CD4-positive, alpha-beta T cell (primary cell): ENCODE measurements around the gene CLIC5. TPM values are rescaled to one million over a fixed set of nuclear protein-coding genes. Genes with fewer than 3 reads are reported as not detected.

Source experiments
- ATAC-seq: fragments of 200-7000 bp; cut with Tn5 transposase; one replicate; pipeline ENCODE4 v1.10.0; 2022; ENCODE audit warnings: mild to moderate bottlenecking; ENCODE audit not compliant: poor library complexity
- CTCF ChIA-PET: fragments of 350-600 bp; sonication (Branson Sonifier 250); formaldehyde crosslinking; loops from one replicate; lab custom pipeline; 2021; ENCODE audit warnings: antibody characterized with exemption, inconsistent platforms; lab: Charles Lee
- POLR2A ChIA-PET: fragments of 350-600 bp; sonication (Branson Sonifier 250); formaldehyde crosslinking; loops from one replicate; lab custom pipeline; 2021; ENCODE audit warnings: antibody characterized with exemption, inconsistent platforms; lab: Charles Lee
- DNase-seq, 14 experiments: peaks; one replicate each; pipeline ENCODE4 v3.0.0-alpha.2; 2013 to 2020; ENCODE audit warnings: mixed read lengths in 2 of 14
- H3K27ac ChIP-seq, 2 donors: one replicate each; pipeline versions ENCODE4 v1.5.1 to v1.7.0; 2013; ENCODE audit warnings: low read length in 2 of 2, low read depth in 1 of 2, mild to moderate bottlenecking in 1 of 2
- H3K27me3 ChIP-seq, 2 experiments: 1 replicate in 1 of 2; 2 replicates in 1 of 2; pipeline versions ENCODE4 v1.6.1 to v1.7.0; 2013; ENCODE audit warnings: low read length in 2 of 2, control low read depth in 1 of 2, mild to moderate bottlenecking in 1 of 2, moderate library complexity in 1 of 2; ENCODE audit not compliant: insufficient read depth in 2 of 2, control insufficient read depth in 1 of 2
- H3K36me3 ChIP-seq: one replicate; pipeline ENCODE4 v1.6.1; 2013; ENCODE audit warnings: low read length, control low read depth; ENCODE audit not compliant: insufficient read depth
- H3K4me1 ChIP-seq: one replicate; pipeline ENCODE4 v1.6.1; 2013; ENCODE audit warnings: low read length, control low read depth; ENCODE audit not compliant: insufficient read depth
- H3K4me3 ChIP-seq: one replicate; pipeline ENCODE4 v1.5.1; 2013; ENCODE audit warnings: mild to moderate bottlenecking, low read length, moderate library complexity
- H3K9me3 ChIP-seq, 2 experiments: 1 replicate in 1 of 2; 2 replicates in 1 of 2; pipeline versions ENCODE4 v1.6.1 to v1.7.0; 2013; ENCODE audit warnings: low read length in 2 of 2, mild to moderate bottlenecking in 2 of 2, control low read depth in 1 of 2, moderate library complexity in 1 of 2; ENCODE audit not compliant: control insufficient read depth in 1 of 2, insufficient read depth in 1 of 2
- H3K27ac Mint-ChIP-seq: one replicate; pipeline ENCODE4 v1.8.0; 2020; ENCODE audit warnings: mixed read lengths
- H3K27me3 Mint-ChIP-seq: one replicate; pipeline ENCODE4 v1.8.0; 2021; ENCODE audit warnings: mixed read lengths
- H3K36me3 Mint-ChIP-seq: one replicate; pipeline ENCODE4 v1.8.0; 2021; ENCODE audit warnings: low read depth, mixed read lengths
- H3K4me1 Mint-ChIP-seq: one replicate; pipeline ENCODE4 v1.8.0; 2021; ENCODE audit warnings: low read depth, mixed read lengths
- H3K4me3 Mint-ChIP-seq: one replicate; pipeline ENCODE4 v1.8.0; 2020; ENCODE audit warnings: mild to moderate bottlenecking, mixed read lengths
- H3K9me3 Mint-ChIP-seq: one replicate; pipeline ENCODE4 v1.8.0; 2020; ENCODE audit warnings: mixed read lengths
- intact Hi-C, 2 experiments: fragments of 100-400 bp; cut with DNase I in 1 of 2; cut with micrococcal nuclease in 1 of 2; formaldehyde crosslinking; loops; one replicate each; pipeline versions ENCODE4 v1.15.1 to v1.9.0; 2023 to 2025; cut with DNase I, micrococcal nuclease
- total RNA-seq, 174 experiments: library from RNA in 2 of 174; stranded (reverse) in 2 of 174; gene quantifications; one replicate each; pipeline ENCODE4 v1.2.3 and lab custom pipeline; 2021 to 2026
- TF ChIP-seq, protein P1 (sequence below): fragments of 200-600 bp; IDR thresholded peaks from one replicate; pipeline ENCODE4 v1.8.0; 2022; ENCODE audit warnings: antibody characterized with exemption, mild to moderate bottlenecking

Gene CLIC5
- total RNA-seq, 2 experiments from 2014 or later, result 2.5 to 2.8 TPM

DNA sequence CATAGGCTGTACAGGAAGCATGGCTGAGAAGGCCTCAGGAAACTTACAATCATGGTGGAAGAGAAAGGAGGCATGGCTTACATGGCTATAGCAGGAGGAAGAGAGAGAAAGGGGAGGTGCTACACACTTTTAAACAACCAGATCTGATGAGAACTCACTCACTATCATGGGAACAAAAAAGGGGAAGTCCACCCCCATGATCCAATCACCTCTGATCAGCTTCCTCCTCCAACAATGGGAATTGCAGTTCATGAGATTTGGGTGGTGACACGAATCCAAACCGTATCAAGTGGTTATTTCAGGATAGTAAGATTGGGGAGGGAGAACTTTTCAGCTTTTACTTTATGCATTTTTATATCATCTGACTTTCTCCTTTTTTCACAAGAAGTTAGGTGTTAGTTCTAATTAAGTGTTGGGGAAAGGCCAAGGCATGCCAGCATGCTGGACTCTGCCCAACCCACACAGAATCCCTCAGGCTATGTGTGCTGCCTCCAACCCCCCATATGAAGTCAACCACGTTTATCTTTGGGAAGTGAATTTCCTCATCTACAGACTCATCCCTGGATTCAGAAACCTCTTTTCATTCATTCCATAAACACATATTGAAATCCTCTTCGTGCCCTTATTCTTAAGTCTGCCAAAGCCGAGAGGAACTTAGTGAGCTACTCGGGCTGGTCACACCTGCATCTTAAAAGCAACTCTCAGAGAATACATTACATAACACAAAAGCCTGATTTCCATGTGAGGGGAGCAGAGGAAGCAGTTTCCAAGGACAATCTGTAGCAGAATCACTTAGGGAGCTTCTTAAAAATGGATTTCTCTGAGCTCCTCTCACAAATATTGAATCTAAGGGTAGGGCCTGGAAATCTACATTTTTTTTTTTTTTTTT is 16.7 kb upstream of the CLIC5 start:
- ChIA-PET POLR2A (interaction anchor here (0.6 kb wide), 1 partner anchor 1307 kb away, joined by 3 read pairs; no protein-coding TSS in a partner anchor), CTCF (interaction anchor here (0.6 kb wide), 1 partner anchor 219 kb away, joined by 3 read pairs; no protein-coding TSS in a partner anchor)
- Mint-ChIP-seq H3K27ac (no peak overlapping the region), H3K9me3 (no peaks in the 10 kb centered on the region), H3K27me3 (no peaks in the 10 kb centered on the region), H3K4me3 (no peak overlapping the region), H3K4me1 (no peaks in the 10 kb centered on the region), H3K36me3 (no peaks in the 10 kb centered on the region)
- no peaks in the 10 kb centered on the region for H3K4me1 ChIP-seq
- no peaks in the 10 kb centered on the region for H3K9me3 ChIP-seq
- no peaks in the 10 kb centered on the region for H3K36me3 ChIP-seq
- no peaks in the 10 kb centered on the region for H3K27me3 ChIP-seq
- H3K27ac ChIP-seq, result no peak overlapping the region
- DNase-seq (no peak), ATAC-seq (no peak)
- TF ChIP-seq, protein P1, sequence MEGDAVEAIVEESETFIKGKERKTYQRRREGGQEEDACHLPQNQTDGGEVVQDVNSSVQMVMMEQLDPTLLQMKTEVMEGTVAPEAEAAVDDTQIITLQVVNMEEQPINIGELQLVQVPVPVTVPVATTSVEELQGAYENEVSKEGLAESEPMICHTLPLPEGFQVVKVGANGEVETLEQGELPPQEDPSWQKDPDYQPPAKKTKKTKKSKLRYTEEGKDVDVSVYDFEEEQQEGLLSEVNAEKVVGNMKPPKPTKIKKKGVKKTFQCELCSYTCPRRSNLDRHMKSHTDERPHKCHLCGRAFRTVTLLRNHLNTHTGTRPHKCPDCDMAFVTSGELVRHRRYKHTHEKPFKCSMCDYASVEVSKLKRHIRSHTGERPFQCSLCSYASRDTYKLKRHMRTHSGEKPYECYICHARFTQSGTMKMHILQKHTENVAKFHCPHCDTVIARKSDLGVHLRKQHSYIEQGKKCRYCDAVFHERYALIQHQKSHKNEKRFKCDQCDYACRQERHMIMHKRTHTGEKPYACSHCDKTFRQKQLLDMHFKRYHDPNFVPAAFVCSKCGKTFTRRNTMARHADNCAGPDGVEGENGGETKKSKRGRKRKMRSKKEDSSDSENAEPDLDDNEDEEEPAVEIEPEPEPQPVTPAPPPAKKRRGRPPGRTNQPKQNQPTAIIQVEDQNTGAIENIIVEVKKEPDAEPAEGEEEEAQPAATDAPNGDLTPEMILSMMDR, result no peak
- H3K4me3 ChIP-seq, result no peak overlapping the region
- intact Hi-C loops, result no loop called here

DNA sequence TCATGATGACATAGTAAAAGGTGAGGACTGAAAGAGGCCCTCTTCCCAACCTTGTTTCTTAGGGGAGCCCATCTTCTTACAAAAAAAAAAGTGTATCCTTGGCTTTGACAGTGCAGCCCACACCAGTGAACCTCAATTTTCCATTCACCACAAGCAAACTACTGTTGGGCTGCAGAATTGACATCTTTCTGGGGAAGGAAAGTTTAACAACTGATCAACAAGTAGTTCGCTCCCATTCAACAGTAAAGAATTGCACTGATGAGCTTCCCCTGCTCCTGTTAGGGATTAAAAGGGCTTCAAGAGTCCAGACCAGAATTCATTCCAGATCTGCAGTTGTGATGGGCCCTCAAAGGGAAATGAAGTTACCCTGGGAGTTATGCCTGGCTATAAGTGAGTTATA is 13.9 kb upstream of the CLIC5 start:
- no peaks in the 10 kb centered on the region for H3K27me3 ChIP-seq
- POLR2A ChIA-PET, result no interaction called here
- intact Hi-C loops, result no loop called here
- ATAC-seq (no peak), DNase-seq (no peak)
- H3K9me3 Mint-ChIP-seq, result no peaks in the 10 kb centered on the region
- H3K27ac ChIP-seq, result no peak overlapping the region
- no peaks in the 10 kb centered on the region for H3K4me1 ChIP-seq
- no peaks in the 10 kb centered on the region for H3K36me3 Mint-ChIP-seq
- TF ChIP-seq, protein P1, result no peak
- no peaks in the 10 kb centered on the region for H3K9me3 ChIP-seq
- no peak overlapping the region for H3K27ac Mint-ChIP-seq
- no peaks in the 10 kb centered on the region for H3K4me1 Mint-ChIP-seq
- no peak overlapping the region for H3K4me3 Mint-ChIP-seq
- H3K4me3 ChIP-seq, result no peak overlapping the region
- H3K27me3 Mint-ChIP-seq, result no peaks in the 10 kb centered on the region
- CTCF ChIA-PET, result no interaction called here
- H3K36me3 ChIP-seq, result no peaks in the 10 kb centered on the region

DNA sequence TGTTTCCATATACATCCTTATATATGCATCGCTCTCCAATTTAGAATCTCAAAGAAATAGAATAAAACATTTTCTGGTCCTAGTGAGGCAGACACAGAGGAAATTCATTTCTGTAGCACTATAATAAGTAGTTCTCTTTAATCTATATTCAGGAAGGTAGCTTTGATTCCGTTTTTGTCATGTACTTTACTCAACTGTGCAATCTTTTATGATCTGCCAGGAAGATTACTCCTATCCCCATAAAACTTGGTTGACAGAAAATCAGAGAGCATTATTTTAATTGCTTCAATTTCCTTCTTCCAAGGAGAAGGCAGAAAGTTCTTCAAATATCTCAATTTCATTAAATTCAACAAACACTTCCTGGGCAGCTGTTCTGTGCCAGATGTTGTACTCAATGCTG is 10.6 kb upstream of the CLIC5 start:
- H3K27ac ChIP-seq, result no peak overlapping the region
- Mint-ChIP-seq H3K27ac (no peak overlapping the region), H3K36me3 (no peaks in the 10 kb centered on the region), H3K9me3 (no peaks in the 10 kb centered on the region), H3K4me1 (no peaks in the 10 kb centered on the region), H3K27me3 (peaks cover 12% of the 10 kb centered on the region), H3K4me3 (no peak overlapping the region)
- intact Hi-C loops, result no loop called here
- DNase-seq (no peak), ATAC-seq (no peak)
- H3K36me3 ChIP-seq, result no peaks in the 10 kb centered on the region
- ChIA-PET POLR2A (interaction anchor here (1.1 kb wide), 1 partner anchor 13 kb away, joined by 4 read pairs; no protein-coding TSS in a partner anchor), CTCF (interaction anchor here (2.0 kb wide), 1 partner anchor 96 kb away, joined by 6 read pairs; no protein-coding TSS in a partner anchor)
- no peaks in the 10 kb centered on the region for H3K27me3 ChIP-seq
- TF ChIP-seq, protein P1, result no peak
- H3K9me3 ChIP-seq, result no peaks in the 10 kb centered on the region
- H3K4me1 ChIP-seq, result no peaks in the 10 kb centered on the region
- H3K4me3 ChIP-seq, result no peak overlapping the region
